Glomerular visceral epithelial cell (primary cell): ENCODE measurements around the gene ZNF45.
"Not testable (repeated sequence)": the region's sequence is repeated elsewhere in the genome, so short reads cannot be mapped to it uniquely, and the experiment has no call there.

Source experiments
- DNase-seq: peaks from one replicate; pipeline ENCODE4 v3.0.0-alpha.2; 2016; ENCODE audit errors: extremely low spot score

Gene ZNF45

GRCh38 chr19:43913383-43913782 is 21.7 kb downstream of the ZNF45 start:
- no peak for DNase-seq

- DNase-seq, result no peak
Measured at GRCh38 chr19:43910884-43911283, 24.2 kb downstream of the ZNF45 start.

GRCh38 chr19:43908659-43909058 is 26.4 kb downstream of the ZNF45 start:
- DNase-seq, result no peak

GRCh38 chr19:43906774-43907173 is 28.3 kb downstream of the ZNF45 start:
- no peak for DNase-seq

GRCh38 chr19:43905897-43906296 is 29.2 kb downstream of the ZNF45 start:
- no peak for DNase-seq

GRCh38 chr19:43902399-43902798 is 32.7 kb downstream of the ZNF45 start:
- DNase-seq, result no peak

GRCh38 chr19:43901395-43902390 is 33.4 kb downstream of the ZNF45 start:
- peak; percentile 53 for DNase-seq

GRCh38 chr19:43895727-43896308 is 39.3 kb downstream of the ZNF45 start:
- DNase-seq, result no peak

- DNase-seq, result no peak
Measured at GRCh38 chr19:43883864-43884263, 51.2 kb downstream of the ZNF45 start, which contains the start of gene ZNF404. TSS of gene ZNF404 (minus strand) at chr19:43883964.

- no peak for DNase-seq
Measured at GRCh38 chr19:43880483-43880882, 54.6 kb downstream of the ZNF45 start.

GRCh38 chr19:43872547-43873336 is 62.3 kb downstream of the ZNF45 start:
- DNase-seq, result peak; percentile 35

GRCh38 chr19:43866923-43867322 is 68.2 kb downstream of the ZNF45 start:
- DNase-seq, result not testable (repeated sequence)
